Measurements from ENCODE around the gene LTBP1. TPM values are rescaled to one million over a fixed set of nuclear protein-coding genes. Genes with fewer than 3 reads are reported as not detected.

LTBP1 gene
- total RNA-seq, 2 experiments from 2014 or later, result 0.18 TPM; not detected in 1

GRCh38 chr2:33339269-33339668, 392.5 kb downstream of the LTBP1 start:
- TF ChIP-seq CTCF (IDR thresholded peaks at IDR 0.05), result no peak
- no peak for ATAC-seq
- H3K36me3 Mint-ChIP-seq (ENCODE audit: low read depth), result no peaks in the 10 kb centered on the region
- POLR2A ChIA-PET, result no interaction called here
- no peak for DNase-seq
- intact Hi-C loops (cut with micrococcal nuclease), result no loop called here
- H3K4me1 Mint-ChIP-seq (ENCODE audit: low read depth), result peaks cover 5% of the 10 kb centered on the region
- H3K4me3 Mint-ChIP-seq, result no peak overlapping the region
- H3K27ac Mint-ChIP-seq, result no peak overlapping the region
- peaks cover 3% of the 10 kb centered on the region for H3K27me3 Mint-ChIP-seq
- CTCF ChIA-PET, result no interaction called here
- no peaks in the 10 kb centered on the region for H3K9me3 Mint-ChIP-seq

GRCh38 chr2:33340280-33340679, 393.5 kb downstream of the LTBP1 start:
- ATAC-seq (no peak), DNase-seq (no peak)
- POLR2A ChIA-PET, result no interaction called here
- TF ChIP-seq CTCF (IDR thresholded peaks at IDR 0.05), result no peak
- Mint-ChIP-seq H3K9me3 (no peaks in the 10 kb centered on the region), H3K36me3 (ENCODE audit: low read depth) (no peaks in the 10 kb centered on the region), H3K27me3 (peaks cover 3% of the 10 kb centered on the region), H3K4me1 (ENCODE audit: low read depth) (peaks cover 13% of the 10 kb centered on the region), H3K27ac (no peak overlapping the region), H3K4me3 (no peak overlapping the region)
- CTCF ChIA-PET, result no interaction called here
- intact Hi-C loops (cut with micrococcal nuclease), result no loop called here

GRCh38 chr2:33342171-33342570, 395.4 kb downstream of the LTBP1 start:
- Mint-ChIP-seq H3K4me3 (no peak overlapping the region), H3K27me3 (peaks cover 3% of the 10 kb centered on the region), H3K36me3 (ENCODE audit: low read depth) (no peaks in the 10 kb centered on the region), H3K4me1 (ENCODE audit: low read depth) (peaks cover 13% of the 10 kb centered on the region), H3K27ac (no peak overlapping the region), H3K9me3 (no peaks in the 10 kb centered on the region)
- DNase-seq, result no peak
- no peak for ATAC-seq
- intact Hi-C loops (cut with micrococcal nuclease), result no loop called here
- CTCF ChIA-PET, result interaction anchor here (1.1 kb wide), 1 partner anchor 32 kb away, joined by 3 read pairs; no protein-coding TSS in a partner anchor
- POLR2A ChIA-PET, result interaction anchor here (0.6 kb wide), 2 partner anchors 29 to 33 kb away, joined by 3 read pairs; no protein-coding TSS in a partner anchor
- TF ChIP-seq CTCF (IDR thresholded peaks at IDR 0.05), result no peak

GRCh38 chr2:33342705-33343104, 396.0 kb downstream of the LTBP1 start:
- TF ChIP-seq CTCF (IDR thresholded peaks at IDR 0.05), result no peak
- no peak for ATAC-seq
- intact Hi-C loops (cut with micrococcal nuclease), result no loop called here
- no peak for DNase-seq
- POLR2A ChIA-PET, result interaction anchor here (0.6 kb wide), 2 partner anchors 28 to 34 kb away, joined by 3 read pairs; no protein-coding TSS in a partner anchor
- Mint-ChIP-seq H3K27me3 (peaks cover 3% of the 10 kb centered on the region), H3K4me3 (no peak overlapping the region), H3K27ac (no peak overlapping the region), H3K9me3 (no peaks in the 10 kb centered on the region), H3K4me1 (ENCODE audit: low read depth) (peaks cover 13% of the 10 kb centered on the region), H3K36me3 (ENCODE audit: low read depth) (no peaks in the 10 kb centered on the region)
- CTCF ChIA-PET, result interaction anchor here (1.1 to 1.2 kb wide), 2 partner anchors 29 to 32 kb away, joined by 3 read pairs; no protein-coding TSS in a partner anchor

GRCh38 chr2:33343387-33343895, 396.7 kb downstream of the LTBP1 start:
- POLR2A ChIA-PET, result no interaction called here
- H3K27ac Mint-ChIP-seq, result no peak overlapping the region
- DNase-seq (no peak), ATAC-seq (no peak)
- CTCF ChIA-PET, result interaction anchor here (1.1 to 1.2 kb wide), 2 partner anchors 29 to 31 kb away, joined by 3 read pairs; no protein-coding TSS in a partner anchor
- TF ChIP-seq CTCF (IDR thresholded peaks at IDR 0.05), result no peak
- H3K9me3 Mint-ChIP-seq, result no peaks in the 10 kb centered on the region
- intact Hi-C loops (cut with micrococcal nuclease), result no loop called here
- H3K4me1 Mint-ChIP-seq (ENCODE audit: low read depth), result peaks cover 13% of the 10 kb centered on the region
- no peak overlapping the region for H3K4me3 Mint-ChIP-seq
- H3K36me3 Mint-ChIP-seq (ENCODE audit: low read depth), result no peaks in the 10 kb centered on the region
- H3K27me3 Mint-ChIP-seq, result peaks cover 3% of the 10 kb centered on the region
